NCI-H510A treated with DMSO at 0.1 percent for 48 hours (cell line): ENCODE data around the gene ARL15.
"Not testable (repeated sequence)": the region's sequence is repeated elsewhere in the genome, so short reads cannot be mapped to it uniquely, and the experiment has no call there.

Experiments used
- DNase-seq: peaks from one replicate; lab custom pipeline; 2025; lab: John Stamatoyannopoulos, UW

Gene ARL15

GRCh38 chr5:54310433-54311175 is at the start of gene ARL15:
Gene ARL15 (minus strand): TSS chr5:54310573.
- peak; percentile 80 for DNase-seq

DNA sequence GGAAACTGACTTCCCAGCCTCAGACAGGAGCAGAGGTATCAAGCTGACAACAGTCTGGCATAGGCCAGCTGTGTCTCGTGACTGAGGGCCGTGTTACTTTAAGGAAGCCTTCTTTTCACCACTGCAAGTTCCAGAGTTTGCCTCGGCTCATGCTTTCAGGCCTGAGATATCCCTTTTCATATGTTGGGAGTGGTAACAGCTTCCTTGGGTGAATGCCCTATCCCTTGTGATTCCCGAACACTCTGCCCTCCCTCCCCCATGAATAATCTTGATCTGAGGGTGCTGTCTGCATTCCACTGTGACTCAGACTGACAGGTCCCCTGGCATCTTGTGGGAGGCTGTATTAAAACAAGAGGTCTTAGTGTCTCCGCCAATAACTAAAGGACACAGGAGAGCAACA is 49.7 kb upstream of the ARL15 start:
- no peak for DNase-seq

DNA sequence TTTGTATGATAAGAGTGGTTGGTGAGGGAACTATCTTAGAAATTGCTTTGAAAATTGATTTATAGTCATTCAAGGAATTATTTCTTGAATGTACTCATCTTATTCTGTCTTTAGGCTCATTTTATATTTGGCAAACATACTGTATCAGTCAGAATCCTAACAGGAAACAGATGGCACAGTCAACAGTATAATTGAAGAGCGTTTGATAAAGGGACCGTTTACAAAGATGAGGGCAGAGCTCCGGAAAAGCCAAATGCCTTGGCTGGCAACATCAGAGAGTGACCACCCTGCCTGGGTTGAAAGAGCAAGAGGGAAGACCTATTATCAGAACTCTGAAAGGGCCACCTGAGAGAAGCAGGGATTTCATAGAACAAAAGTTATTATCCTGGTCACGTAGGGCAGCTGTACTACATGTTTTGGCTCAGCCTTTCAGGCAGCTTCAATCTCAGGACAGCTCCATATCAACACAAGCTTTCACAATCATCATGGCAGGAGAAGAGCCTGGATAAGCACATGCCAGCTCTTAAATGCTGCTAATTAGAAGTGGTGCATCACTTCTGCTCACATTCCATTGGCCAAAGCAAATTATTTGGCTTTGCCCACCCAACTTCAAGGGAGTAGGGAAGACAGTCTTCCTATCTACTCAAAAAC is 47.2 kb upstream of the ARL15 start:
- DNase-seq: no peak

DNA sequence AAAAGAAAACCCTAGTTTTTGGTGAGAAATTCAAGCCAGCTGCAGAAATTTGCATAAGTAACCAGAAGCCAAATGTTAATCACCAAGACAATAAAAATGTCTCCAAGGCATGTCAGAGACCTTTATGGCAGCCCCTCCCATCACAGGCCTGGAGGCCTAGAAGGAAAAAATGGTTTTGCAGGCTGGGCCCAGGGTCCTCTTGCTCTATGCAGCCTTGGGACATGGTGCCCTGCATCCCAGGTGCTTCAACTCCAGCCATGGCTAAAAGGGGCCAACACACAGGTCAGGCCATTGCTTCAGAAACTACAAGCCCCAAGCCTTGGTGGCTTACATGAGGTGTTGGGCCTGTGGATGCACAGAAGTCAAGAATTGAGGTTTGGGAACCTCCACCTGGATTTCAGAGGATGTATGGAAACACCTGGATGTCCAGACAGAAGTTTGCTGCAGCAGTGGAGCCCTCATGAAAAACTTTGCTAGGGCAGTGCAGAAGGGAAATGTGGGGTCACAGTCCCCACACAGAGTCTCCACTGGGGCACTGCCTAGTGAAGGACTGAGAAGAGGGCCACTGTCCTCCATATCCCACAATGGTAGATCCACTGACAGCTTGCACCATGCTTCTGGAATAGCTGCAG is 43.7 kb upstream of the ARL15 start:
- DNase-seq: not testable (repeated sequence)

GRCh38 chr5:54352580-54352979 is 42.2 kb upstream of the ARL15 start:
- not testable (repeated sequence) for DNase-seq

- peak; percentile 1 for DNase-seq
Observed at GRCh38 chr5:54347221-54347865, 37.0 kb upstream of the ARL15 start.

DNA sequence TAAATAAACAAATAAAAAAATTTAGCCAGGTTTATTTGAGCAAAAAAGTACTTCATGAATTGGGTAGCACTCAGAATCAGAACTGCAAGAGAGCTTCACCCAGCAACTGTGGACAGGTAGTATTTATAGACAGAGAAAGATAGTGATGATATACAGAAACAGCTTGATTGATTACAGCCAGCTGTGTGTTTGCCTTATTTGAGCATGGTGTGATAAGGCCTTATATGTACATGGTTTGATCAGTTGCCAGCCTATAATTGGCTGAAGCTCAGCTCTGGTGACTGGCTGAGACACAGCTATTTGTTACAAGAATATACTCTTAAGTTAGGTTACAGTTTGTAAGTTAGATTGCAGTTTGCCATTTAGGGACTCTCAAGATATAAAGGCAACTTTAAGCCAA is 34.3 kb upstream of the ARL15 start:
- DNase-seq: no peak

DNA sequence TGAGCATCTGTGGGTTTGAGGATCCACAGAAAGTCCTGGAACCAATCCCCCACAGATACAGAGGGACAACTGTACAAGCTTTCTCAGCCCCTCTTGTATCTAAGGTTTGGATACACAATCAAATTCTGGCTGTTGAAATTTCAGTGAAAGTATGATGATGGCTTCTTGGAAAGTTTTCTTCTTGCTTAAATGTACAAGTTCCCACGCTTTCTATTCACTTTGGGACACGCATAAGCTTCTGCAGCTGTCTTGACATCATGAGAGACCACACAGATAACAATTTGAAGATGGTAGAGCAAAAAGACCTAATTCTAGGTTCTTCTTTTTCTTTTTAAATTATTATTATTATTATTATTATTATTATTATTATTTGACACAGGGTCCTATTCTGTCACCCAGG is 31.6 kb upstream of the ARL15 start:
- no peak for DNase-seq

GRCh38 chr5:54337523-54337922 is 27.1 kb upstream of the ARL15 start:
- DNase-seq: no peak

- no peak for DNase-seq
Observed at GRCh38 chr5:54332720-54333119, 22.3 kb upstream of the ARL15 start.

DNA sequence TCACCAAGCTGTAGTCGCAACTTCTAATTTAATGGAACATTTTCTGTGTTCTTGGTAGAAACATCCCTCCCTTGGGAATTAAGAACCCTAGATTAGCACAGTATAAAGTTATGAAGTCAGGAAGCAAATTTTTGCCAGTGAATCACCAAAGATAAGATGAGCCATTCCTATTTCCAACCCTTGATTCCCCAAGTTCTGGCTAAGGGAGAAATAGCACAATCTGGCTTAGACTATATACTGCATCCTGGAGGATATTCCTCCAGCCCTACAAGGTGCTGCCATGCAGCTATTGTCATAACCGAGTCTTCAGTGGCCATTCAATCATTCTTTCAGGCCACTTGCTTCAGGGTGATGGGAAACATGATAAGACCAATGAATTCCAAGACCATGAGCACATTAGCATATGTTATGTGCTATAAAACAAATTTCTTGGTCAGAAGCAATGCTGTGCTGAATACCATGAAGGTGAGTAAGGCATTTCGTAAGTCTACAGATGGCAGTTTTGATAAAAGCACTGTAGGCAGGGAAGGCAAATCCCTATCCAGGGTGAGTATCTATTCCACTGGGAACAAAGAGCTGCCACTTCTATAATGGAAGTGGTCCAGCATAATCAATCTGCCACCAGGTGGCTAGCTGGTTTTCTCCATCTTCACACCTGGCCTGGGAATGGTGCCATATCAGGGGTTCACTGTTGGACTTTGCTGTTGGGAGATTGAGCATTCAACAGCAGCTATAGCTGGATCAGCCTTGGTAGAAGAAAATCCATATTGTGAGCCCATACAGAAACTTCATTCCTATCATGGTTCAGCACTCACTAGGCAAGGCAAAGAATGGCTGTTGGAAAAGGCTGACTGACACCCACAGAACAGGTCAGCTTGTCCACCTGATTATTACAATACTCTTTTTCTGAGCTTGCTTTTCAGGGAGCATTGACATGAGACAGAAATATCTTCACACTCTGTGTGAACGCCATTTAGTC is 19.6 kb upstream of the ARL15 start:
- no peak for DNase-seq

DNA sequence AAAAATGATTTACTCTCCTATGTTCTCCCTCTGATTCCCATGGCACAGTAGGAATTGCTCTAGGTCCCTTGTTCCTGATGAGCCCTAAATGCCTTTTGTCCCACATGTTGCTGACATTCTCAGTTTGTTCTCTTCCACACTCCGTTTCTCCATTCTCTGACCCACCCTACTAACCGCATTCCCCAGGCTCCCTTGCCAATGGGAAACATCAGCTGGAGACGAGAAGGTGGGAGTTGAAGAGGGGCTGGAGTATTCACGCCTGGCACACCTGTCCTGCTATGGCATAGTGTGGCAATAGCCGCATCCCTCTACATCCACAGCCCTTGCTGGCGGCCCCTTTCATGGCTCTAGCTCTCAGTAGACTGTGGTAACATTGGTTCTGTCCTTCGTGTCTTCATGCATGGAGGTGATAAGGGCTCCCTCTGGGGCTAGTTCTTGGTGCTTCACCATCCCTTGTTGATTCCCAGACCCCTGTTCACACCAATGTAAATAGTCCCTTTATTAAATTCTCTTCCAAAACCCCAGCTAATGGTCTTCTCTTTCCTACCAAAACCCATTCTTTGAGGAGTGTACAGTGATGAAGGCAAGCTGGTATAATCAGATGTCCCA is 16.4 kb upstream of the ARL15 start:
- no peak for DNase-seq

GRCh38 chr5:54325610-54326311 is 15.4 kb upstream of the ARL15 start:
- no peak for DNase-seq

DNA sequence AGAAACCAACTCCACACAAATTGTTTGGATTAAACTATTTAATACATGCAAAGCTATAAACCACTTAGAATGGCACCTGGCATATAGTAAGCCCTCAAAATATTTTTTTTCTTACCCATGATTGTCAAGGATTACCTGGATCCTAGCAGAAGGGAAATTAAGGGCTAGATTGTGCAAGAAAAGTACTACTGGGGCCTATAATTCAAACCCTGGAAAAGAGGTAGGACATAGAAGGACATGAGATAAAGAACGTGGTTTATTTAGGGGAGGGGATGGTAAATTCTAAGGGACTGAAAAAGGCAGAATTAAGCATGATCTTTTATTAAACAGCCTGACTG is 14.9 kb upstream of the ARL15 start:
- no peak for DNase-seq

DNA sequence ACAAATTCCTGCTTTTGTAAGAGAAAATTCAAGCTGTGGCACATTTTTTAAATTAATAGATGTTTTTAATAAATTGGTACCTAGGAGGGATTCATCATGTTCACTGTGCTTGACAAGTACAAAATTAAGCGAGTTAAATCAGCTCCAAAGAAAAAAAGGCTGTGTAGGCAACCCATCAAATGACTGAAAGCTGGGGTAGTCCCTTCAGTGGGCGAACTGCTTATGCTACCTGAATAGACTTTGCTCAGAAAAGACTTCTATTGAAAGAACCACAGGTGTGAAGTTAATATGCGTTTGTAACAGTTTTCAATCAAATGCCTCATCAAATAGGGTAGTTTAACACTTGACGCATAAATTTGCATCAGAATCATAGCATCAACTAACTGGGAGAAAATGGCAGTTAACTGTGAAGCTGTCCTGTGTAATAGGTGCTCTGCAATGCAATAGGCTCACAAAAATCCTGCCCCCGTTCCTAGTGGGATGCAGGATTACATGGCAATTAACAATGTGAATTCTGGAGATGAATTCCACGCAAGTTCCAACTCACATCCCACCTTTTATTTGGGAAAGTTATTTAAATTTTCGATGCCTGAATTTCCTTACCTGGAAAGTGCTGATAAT is 14.4 kb upstream of the ARL15 start:
- DNase-seq: no peak

GRCh38 chr5:54323495-54323894 is 13.1 kb upstream of the ARL15 start:
- no peak for DNase-seq

DNA sequence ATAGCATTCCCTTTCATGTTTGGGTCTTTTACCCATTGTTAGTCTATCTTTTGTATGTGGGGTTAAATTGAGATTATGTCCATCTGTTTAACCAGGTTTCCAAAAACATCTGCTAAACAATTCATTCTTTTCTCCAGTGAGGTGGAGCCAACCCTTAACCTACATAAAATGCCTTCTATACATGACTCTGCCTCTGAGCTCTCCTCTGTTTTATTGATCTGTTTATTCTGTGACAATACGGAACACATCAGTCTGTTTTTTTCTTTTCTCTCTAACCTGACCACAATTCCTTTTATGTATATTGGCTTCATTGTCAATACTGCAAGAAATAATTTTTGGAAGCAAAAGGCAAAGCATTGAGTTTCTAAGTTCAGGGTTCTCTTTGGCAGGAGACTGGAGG is 9.9 kb upstream of the ARL15 start:
- DNase-seq: no peak

- DNase-seq: peak; percentile 30
Observed at GRCh38 chr5:54317511-54318260, 7.3 kb upstream of the ARL15 start.

DNA sequence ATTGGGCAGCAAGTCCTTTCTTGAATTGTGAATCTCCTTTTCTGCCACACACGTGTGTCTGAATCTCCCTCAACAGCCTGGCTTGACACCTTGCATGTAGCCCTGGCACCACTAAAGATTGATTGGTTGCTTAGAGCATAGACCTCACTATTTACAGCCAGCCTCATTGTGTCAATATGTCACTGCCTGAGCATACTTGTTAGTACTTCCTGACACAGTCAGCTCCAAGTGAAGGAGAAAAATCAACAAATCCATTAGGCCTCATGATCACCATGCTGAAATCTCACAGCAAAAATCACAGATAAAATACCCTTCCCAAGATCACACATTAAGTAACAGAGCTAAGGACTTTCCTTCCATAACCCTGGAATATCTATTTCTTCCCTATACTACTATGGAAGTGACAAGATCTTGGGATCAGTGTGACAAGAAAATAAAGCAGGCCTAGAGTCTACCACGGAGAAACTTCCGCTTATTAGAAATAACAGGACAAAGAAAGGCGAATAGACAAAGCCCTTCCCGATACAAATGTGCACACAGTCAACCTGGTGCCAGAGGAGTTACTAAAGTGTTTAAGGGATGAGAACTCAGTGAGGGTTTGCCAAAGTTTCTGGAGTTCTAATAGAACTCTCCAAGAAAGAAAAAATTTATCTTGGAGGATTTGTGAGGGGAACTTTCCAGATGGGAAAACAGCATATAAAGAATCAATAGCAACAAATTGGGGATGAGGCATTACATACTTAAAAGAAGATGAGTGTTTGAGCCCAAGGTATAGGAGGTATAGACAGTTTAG is 5.6 kb upstream of the ARL15 start:
- peak; percentile 46 for DNase-seq
